Left renal cortex interstitium (tissue), 4 donors: Measurements from ENCODE around the gene BTRC. TPM values are rescaled to one million over a fixed set of nuclear protein-coding genes. Genes with fewer than 3 reads are reported as not detected.
"Not testable (repeated sequence)": the region's sequence is repeated elsewhere in the genome, so short reads cannot be mapped to it uniquely, and the experiment has no call there.

Source experiments
- DNase-seq, 4 donors: peaks; one replicate each; pipeline ENCODE4 v3.0.0-alpha.2; 2013; ENCODE audit warnings: low read depth in 4 of 4, low spot score in 2 of 4, missing footprints in 1 of 4
- polyA plus RNA-seq, 4 donors: library from polyadenylated mRNA; unstranded; fragments of 120-200 nt; gene quantifications; one replicate each; pipeline ENCODE4 v1.2.1, GENCODE V29; 2013; ENCODE audit not compliant: insufficient read length in 4 of 4

Gene BTRC
- polyA plus RNA-seq, 4 donors, result 17.1 to 29.8 (median 26.4) TPM

DNA sequence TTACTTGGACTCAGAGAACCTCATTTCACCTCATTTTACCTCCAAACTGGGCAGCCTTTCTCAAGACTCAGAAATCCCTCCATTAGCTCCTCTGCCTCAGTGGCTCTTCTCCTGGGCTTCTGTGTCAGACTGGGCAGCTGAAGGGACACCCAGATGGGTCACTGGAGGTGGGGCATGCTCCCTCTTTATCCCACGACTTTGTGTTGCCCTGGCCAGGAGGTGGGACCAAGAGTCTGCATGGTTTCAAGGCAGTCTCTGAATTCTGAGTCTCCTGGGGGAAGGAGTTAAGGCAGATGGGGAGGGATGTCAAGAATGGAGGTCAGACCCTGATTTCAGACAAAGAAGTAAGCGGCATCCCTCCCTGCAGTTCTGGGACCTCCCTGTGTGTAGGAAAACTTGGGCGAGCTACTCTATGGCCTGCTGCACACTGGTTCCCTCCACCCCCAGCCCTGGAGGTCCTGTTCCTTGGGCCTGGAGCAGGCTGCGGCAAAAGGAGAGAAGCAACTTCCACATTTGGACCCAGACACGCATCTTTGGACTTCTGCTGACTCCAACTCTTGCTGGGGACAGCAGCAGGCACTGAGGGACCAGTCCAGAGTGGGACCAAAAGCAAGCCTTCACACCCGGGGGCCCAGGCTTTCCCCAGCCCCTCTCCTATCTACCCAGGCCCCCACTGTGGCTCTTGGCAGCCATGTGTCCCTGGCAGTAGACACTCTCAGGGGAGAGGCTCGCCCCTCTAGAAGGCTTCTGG, 223.3 kb downstream of the BTRC start:
- no peak for DNase-seq

DNA sequence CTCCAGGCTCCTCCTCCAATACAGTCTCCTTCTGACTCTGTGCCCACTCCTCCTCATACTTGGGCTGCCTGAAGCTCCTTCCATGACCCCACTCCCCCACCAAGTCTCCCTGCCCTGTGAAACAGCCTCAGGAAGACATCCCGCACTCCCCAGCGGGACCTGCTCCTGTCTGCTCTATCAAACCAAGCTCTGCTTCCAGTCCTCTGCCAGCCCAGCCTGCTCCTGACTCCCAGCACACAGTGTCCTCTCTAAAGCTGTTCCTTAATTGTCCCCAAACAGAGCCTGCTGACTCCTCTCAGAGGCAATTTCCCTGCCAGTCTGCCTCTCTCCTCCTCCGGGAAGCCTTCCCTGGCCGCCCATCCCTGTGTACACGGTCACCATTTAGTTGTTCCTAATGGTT, 224.2 kb downstream of the BTRC start:
- DNase-seq, result no peak

DNA sequence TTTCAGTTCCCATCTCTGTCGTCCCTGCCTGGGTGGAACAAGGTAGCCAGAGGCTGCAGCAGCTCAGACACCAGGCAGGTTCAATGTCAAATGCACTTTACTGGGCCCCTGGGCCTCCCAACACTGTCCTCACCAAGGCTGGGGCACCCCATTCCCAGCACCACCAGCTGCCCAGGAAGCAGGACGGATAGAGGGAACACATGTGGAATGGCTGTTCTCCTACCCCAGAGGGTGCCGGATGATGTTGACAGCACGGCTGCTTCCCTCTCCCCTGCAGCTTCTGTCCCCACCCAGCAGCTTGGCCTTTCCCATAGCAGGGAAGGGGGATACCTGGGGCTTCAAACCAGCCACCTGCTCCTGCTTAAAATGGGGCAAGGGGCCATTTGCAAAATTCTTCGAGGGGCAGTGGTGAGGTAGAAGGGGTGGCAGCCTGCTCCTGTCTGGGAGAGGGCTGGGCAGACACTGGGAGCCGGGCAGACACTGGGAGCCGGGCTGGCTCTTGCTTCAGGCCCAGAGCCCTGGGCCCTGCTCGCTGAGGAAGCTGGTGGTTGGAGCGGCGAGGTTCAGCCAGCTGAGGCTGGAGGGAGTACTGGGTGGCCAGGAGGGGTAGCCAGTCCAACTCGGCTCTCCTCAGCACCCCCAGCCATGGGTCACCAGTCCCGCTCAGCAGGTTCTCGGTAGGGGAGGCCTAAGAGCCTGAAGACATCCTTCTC, 225.0 kb downstream of the BTRC start:
- no peak for DNase-seq

DNA sequence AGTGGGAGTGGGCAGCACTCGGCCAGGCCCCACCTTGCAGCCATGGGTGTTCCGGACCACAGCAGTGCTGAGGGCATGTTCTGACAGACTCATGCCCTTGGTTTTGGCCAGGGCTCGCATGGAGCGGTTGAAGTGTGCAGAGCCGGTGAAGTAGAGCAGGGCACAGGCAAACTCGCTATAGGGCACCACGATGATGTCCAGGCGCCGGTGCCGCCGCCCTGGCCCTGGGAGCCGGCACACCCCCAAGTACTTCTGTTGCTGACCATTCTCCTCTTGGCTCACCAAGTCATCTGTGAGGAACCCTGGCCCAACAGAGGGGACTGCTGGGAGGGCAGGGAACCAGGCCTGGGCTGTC, 225.5 kb downstream of the BTRC start:
- no peak for DNase-seq

DNA sequence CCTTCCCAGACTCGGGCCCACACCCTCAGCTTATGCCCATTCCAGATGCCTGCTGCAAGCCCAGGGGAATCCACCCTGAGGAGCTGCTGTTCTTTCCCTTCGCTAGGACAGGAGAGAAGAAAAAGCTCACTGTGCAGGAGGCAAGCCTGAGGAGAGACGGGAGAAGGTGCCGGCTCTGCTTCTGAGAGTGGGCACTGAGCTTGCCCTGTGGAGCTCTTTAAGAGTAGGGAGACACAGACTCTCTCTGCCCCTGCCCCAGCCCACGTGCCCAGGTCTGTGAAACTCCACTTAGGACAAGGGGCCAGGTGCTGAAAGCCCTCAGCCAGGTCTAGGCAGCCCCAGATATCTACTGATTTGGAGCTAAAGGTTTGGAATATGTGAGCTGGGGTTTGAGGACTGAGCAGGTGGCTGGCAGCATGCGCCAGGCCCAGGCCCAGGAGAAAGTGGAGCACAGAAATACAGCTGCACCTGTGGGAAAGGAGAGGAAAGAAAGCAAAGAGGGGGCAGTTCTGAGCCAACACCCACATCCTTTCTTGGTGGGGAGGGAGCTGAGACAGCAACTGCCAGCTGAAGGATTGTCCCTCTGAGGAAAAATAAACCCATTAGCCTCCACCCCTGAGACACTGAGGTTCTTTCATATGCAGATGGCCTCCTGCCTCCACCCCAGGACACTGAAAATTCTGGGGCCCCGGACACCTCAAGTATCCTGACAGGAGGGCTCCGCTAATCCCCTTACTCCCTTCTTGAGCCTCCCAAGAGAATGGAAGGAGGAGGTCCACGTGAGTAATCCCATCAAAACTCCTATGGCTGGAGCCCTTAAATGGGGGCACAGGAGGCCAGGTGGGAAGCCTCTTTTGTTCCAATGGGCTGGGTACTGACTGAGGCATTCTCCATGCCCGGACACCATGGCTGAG, 226.8 kb downstream of the BTRC start:
- no peak for DNase-seq

DNA sequence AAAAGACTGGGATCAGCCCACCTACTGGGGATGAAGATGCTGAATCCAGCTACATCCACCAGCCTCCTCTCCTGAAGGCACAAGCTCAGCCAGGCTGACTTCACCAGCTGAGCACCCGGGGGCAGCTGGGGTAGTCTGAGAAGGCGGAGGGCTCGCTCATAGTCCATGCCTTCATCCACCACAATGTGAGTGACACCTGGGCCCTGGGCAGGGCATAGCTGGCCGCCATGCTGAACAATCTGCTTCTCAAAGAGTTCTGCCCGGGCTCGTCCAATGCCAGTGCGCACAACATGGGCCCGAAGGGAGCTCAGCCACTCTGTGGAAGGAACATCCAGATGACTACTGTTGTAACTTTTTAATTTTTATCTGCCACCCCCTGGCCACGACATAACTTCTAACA, 231.9 kb downstream of the BTRC start:
- no peak for DNase-seq

DNA sequence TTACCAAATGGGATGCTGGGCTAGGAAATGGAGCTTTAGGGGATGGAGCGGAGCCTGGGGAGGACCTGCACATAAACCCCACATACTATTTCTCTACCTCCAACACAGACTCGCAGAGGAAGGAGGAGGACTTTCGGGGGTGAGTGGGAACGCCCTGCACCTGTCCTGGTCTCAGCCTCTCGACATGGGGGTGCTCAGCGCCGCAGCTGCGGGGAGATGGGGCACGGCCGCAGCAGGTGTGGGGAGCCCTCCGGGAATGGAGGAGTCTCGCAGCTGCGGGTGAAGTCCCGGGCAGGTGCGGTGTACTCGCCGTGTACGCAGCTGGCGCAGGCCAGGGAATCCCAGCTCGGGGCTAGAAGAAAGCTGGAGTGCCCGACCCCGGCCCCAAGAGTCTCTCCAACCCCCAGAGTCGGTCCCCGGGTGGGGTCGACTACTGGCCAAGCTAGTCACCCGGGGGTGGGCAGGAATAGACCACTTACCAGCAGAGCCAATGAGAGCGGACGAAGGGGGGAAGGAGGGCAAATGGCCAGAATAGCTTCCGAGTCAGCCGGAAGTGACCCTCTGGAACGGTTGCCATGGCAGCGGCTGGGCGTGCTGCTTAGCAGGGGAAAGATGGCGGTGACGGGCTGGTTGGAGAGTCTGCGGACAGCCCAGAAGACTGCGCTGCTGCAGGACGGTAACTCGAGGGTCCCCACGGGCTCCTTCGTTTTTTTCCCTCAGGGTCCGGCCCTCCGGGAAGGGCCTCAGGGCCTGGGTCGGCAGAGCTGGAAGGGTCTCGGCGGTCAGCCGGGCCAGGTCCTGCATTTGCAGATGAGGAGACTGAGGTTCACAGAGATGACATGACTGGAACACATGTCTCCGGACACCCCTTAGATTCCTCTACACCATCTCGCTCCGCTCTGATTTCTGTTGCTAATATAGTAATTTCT, 234.0 kb downstream of the BTRC start, which contains the start of the genes DPCD and POLL:
TSS of gene DPCD (plus strand) at position 597 of the 929 bp plus-strand sequence. CDS start at position 613, 16 bp downstream.
TSS of gene POLL (minus strand) at position 533 of the 929 bp plus-strand sequence. CDS start 897 bp downstream, outside the sequence.
- peak; percentile 87 to 96 (median 92) for DNase-seq

DNA sequence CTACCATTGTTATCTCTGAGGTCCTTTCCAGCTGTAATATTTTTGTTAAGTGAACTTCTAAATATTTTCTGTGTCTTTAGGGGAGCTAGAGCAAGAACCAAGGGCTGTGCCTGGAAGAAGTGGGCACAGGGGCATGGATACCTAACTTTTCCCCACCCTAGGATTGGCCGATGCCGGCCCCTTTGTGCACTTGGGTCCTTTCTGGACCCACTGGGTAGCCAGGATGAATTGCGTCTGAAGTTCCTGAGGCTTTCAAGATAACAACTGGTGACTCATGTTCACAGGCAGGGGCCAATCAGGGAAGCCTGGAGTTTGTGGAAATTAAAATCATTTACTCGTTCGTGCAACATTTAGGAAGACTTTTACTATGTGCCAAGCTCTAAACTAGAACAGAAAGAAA, 234.9 kb downstream of the BTRC start:
- DNase-seq, result no peak

DNA sequence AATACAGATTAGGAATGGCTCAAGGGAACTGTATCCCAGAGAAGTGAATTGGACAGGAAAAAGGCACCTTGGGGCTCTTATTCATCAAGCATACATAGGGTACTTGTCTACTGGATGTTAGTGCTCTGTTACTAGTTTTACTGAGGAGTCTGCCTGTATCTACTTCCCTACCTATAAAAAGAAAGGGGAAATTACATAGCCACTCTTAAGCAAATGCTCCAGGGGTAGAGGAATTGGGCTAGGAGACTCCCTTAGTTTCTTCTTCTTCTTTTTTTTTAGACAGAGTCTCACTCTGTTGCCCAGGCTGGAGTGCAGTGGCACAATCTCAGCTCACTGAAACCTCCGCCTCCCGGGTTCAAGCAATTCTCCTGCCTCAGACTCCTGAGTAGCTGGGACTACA, 239.4 kb downstream of the BTRC start:
- not testable (repeated sequence) for DNase-seq

DNA sequence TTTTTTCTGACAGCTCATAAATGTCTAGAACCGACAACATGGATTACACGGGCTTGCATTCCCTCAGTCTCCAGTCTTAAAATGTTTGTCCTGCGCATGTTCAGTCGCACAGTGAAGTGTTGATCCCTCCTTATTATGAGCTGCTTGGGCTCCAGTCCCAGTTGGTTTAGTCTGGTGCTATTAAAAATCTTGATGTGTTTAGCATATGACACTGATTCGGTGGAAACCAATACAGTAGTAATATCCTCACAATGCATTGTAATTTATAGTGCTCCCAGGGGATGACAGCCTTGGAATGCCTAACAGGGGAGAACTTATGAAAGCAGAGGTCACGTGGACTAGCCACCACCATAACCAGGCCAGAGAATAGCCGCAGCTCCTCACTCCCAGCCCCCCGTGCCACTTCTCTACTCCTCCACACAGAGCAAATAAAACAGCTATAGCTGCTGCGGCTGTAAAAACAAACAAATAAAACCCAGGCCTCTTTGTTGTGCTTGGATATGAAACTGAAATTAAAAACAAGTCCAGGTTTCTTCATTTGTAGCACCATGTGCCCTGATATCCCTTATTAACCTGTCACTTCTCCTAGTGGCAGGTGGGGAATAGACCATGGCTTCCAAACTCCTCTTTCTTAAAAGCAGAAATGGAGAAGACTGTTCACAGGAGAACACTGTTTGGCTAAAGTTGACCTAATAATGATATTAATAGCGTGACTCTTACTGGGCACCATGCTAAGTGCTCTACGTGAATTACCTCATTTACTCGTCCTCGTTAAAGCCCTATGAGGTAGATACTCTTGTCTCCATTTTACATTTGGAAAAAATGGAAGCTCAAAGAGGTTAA, 241.8 kb downstream of the BTRC start:
- DNase-seq, result no peak

DNA sequence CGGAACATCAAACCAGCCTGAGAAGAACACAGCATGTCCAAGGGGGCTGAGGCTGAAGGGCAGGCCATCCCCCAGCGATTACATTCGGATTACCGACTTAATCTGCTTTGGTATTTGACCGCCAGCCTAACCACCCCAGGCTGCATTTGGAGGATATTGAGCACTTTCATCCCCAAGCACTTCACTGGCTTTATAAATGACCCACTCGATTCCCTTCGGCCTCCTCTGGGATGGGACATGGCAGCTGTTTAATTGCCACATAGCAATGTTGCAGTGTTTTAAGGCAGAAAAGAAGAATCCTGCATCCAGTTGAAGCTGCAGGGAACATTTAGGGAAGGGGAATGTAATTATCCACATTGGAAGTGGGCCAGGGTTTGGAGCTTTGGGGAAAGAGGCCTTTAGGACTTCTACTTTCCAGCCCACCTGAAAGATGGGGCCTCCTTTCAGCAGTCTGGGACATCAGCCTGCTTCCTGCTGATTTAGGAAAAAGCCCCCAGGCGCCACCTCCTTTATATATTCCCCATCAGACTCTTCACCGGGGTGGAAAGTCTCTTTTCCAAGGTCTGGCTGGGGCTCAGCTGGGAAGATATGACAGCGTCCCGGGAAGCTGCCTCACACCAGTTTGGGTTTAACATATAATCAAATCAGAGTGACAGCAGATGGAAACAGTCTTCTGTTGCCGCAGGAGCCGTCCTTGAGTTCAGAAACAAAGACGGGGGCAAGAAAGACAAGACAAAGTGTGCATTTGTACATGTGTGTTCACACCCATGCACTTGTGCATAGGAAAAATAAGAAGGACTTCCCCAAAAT, 243.3 kb downstream of the BTRC start:
- no peak for DNase-seq

DNA sequence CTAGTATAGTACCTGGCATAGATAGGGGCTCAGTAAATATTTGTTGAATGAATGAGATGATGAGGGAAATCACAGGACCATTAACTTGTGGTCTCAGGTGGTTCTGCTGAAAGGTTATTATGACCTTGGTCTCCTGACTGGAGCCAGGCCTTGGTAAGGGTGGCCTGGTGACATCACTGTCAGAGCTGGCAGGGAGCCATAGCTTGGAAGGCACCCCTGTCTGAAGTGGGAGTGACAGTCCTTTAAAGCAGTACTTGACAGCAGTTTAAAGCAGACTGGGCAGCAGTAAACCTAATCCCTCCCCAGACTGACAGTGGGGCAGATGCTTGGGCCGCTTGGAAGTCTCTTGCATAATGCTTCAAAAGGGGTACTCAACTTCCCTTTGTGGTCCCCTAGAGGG, 247.6 kb downstream of the BTRC start:
- DNase-seq, result no peak

DNA sequence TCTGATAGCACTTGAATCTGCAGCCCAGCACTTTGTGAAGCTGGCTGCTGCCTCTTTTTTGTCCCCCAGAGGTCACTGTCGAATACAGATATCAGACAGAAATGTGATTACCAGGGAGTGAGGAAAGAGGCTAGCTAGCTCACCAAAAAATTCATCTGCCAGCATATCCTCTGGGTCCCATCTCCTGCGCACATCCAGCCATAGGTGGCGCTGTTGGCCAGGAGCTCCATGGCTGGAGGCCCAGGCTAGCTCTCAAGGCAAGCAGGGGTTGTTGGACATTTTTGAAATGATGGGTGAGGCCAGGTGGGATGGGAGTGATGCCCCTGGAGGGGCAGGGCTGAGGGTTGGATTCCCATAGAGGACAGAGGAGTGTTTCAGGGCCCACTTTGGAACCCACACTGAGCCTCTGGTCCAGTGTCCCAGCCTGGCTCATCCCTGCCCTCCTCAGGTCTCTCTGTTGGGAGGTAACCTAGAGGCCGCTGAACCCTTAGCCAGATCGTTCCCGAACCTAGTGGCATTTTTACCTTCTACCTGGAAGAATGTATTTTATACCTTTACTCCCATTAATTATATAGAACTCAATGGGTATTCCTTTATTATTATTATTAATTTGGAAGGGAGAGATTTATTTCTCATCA, 248.9 kb downstream of the BTRC start:
- DNase-seq, result peak in 3 of 4 donors; percentile 52 to 65 (median 62)

Other genes starting within 250 kb of the BTRC start
- under 1 TPM in 3 of 4 donors, not detected in 1; 0.18 to 0.27 (median 0.19) TPM for gene TLX1, start 222.9 kb upstream of the BTRC start, polyA plus RNA-seq
- gene LBX1, start 124.7 kb upstream of the BTRC start, polyA plus RNA-seq, result under 1 TPM in 2 of 4 donors, not detected in 2; 0.03 to 0.06 TPM
- gene POLL, start 234.1 kb downstream of the BTRC start, polyA plus RNA-seq, result 10 to 100 TPM; 27.8 to 45.7 (median 34.9) TPM
- gene DPCD, start 234.2 kb downstream of the BTRC start, polyA plus RNA-seq, result 10 to 100 TPM; 42.3 to 48.7 (median 45.0) TPM